GM21528 (cell line): ENCODE data around the gene MANBA.
A peak's percentile ranks its signal among the peaks of the same experiment; 100 is the strongest.

ENCODE experiments used
- ATAC-seq: cut with Tn5 transposase; IDR thresholded peaks from one replicate; pipeline ENCODE4 v1.9.1; 2021; ENCODE audit warnings: mild to moderate bottlenecking, moderate library complexity; ENCODE audit not compliant: unreplicated experiment, low FRiP score

Gene MANBA

DNA sequence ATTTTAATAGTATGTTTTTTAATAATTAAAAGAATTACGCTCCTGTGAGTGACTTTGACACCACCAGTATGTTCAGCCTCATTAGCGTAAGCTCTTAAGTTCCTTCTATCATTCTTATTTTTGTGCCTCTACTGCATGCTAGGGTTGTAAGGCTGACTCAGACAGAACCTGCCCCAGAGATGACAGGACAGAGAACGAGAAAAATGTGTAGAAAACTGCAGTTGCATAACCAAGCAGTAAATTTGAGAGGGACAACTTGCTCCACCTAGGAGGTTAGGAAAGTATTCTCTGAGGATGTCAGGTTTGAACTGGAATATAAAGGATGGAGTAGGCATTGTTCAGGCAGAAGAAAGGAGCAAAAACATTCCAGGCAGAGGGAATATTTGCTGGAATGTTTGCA is 160.9 kb downstream of the MANBA start:
- no peak for ATAC-seq

DNA sequence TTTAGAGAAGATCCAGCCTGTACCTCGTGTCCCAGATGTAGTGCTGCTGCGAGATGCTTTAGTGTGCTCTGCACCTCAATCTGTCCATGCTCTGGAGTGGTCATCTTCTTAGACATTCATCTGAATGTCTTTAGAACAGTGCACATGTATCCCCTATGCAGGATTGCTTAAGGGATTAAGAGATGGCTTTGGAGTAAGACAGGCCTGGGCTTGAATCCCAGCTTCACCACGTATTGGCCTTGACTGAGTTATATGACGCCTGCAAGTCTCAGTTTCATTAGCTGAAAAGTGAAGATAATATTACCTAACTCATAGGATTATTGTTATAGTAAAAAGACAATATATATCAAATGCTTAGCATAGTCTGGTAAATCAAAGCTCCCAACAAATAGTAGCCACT is 161.3 kb downstream of the MANBA start:
- ATAC-seq: peak; percentile 8

DNA sequence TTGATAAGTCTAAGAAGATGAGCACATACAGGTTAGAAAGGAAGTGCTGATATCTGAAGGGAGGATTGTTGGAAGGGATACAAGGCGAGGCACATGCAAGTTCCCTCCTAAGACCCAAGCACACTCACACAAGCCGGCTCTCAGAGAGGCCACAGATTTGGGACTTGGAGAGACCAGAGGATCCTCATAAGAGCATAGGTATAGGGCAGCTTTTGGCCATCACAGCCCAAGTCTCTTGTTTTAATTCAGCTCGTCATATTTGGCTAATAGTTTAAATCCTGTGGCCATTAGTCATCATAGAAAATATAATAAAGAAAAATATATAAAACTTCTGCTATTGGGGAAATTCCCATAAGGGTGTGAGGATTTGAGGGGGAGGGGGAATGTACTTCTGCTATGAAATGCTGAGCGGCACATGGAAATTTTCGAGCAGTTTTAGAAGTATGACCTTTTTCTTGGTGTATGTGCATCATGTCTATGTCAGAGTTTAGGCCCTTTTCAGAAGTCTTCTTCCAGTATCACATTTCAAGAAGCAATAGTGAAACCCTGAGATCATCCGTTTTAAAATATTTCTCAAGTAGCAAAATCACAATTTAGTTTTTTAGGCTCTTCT is 161.9 kb downstream of the MANBA start:
- ATAC-seq: peak; percentile 56

DNA sequence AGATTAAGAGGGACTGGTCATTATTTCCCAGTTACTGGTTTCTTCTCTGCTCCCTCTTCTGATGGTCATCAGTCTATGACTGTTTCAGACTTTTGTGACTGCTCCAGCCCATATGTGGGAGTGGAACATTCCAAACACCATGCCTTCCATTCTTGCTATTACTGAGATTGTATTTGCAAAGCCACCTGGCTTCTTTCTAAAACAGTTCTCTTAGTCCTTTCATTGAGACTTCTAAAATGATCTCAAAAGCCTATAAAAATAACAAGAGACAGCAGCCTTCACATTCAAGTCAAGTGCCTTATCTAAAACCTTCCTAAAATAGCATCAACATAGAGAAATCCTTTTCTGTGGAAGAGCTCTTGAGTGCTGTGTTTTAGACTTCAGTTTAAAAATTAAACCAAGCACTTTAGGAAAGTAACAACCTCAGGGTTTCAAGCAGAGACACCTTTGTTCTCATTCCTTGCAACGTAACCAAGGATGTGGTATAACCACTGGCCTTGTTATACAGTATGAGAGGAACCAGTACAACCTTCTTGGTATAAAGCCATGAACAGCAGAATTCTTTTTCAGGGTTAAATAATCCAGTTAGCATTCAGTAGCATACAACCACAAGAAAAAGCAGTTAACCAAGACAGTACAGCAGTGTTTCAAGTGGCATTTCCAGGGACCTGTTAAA is 162.5 kb downstream of the MANBA start:
- ATAC-seq: peak; percentile 70

DNA sequence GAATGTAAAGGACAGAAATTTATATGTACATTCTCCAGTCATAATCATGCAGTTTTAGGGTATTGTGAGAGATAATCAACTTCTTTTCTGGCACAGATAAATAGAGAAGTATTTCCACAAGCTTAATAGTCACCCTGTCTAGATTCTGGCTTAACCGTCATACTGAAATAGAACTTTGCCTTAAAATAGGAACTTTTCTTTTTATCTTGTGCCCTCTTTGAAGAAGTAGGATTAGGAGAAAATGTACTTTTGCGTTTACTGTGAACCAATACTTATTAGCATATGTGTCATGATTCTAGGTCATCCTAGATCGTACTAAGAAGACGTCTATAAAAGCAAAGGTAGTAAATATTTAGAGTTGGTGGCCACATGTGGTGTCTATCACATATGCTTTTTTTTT is 164.2 kb downstream of the MANBA start:
- no peak for ATAC-seq

DNA sequence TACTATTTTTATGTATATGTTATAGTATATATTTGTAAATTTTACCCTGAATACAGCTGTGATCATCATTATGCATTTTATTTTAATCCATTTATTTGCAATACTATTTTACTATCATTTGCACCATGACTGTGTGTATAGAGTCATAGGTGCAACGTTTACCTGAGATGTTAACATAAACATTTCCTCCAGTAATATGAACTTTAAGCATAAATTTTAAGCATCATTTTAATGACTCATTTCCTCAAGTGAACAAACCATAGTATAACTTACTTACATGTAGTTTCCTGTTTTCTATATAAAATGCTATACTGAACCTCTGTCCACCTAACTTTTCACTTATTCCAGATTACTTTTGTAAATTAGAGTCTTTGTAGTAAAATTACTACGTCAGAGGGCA is 166.8 kb downstream of the MANBA start:
- no peak for ATAC-seq

DNA sequence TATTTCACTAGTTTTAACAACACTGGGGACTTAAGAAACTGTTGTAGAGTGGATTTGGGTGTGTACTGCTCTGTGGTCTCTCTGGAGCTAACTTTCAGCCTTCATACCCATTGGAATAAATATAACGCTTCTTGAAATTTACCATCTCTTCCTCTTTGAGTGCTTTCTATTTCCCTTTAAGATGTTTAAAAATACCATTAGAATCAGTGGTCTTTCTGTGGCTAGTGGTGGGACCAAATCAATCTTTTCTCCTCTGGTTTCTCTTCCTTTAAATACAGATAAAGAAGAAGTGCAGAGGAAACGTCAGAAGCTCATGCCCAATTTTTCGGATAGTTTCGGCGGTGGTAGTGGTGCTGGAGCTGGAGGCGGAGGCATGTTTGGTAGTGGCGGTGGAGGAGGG is 167.6 kb downstream of the MANBA start:
- ATAC-seq: no peak

DNA sequence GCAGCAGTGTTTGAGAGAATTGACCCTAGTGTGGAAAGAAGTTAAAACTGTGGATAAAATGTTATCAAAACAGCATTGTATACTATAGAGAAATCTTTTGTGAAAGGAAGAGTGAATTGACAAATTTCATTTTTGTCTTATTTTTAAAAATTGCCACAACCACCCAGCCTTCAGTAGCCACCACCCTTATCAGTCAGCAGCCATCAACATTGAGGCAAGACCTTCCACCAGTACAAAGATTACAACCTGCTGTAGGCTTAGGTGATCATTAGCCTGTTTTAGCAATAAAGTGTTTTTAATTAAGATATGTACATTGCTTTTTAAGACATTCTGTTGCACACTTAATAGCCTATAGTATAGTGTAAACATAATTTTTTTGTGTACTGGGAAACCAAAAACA is 168.5 kb downstream of the MANBA start:
- no peak for ATAC-seq

DNA sequence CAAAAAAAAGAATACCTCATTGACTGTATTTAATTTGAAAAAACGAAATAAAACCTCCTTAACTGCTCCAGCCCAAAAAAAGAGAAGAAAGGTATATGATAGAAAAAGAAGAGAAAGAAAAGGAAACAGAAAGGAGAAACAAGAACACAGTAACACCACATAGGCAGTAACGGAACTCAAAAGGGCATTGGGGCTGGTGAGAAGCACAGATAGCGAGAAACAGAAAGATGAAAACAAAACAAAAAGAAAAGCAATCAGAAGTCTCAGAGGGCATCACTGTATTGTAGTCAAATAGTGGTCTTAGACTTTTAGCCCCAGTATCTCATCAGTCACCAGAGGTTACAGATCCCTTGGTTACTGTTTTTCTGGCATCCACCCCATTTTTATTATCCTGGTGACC is 171.0 kb downstream of the MANBA start:
- ATAC-seq: no peak

DNA sequence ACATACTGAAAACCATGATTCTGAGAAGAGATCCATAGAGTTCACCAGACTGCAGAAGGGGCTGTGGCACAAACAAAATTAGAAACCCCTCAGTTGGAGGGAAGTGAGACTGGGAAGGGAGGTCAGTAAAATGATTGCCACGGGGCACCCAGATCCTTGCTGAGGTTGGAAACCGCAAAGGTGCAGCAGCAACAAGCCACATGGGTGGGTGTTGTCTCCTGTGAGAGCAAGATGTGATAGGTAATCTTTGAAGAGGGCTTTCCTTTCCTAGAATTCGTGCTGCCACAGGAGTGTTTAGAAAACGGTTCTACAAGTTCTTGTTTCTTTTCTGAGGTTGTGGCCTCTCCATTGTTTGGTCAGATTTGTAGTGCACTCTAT is 174.1 kb downstream of the MANBA start:
- no peak for ATAC-seq

DNA sequence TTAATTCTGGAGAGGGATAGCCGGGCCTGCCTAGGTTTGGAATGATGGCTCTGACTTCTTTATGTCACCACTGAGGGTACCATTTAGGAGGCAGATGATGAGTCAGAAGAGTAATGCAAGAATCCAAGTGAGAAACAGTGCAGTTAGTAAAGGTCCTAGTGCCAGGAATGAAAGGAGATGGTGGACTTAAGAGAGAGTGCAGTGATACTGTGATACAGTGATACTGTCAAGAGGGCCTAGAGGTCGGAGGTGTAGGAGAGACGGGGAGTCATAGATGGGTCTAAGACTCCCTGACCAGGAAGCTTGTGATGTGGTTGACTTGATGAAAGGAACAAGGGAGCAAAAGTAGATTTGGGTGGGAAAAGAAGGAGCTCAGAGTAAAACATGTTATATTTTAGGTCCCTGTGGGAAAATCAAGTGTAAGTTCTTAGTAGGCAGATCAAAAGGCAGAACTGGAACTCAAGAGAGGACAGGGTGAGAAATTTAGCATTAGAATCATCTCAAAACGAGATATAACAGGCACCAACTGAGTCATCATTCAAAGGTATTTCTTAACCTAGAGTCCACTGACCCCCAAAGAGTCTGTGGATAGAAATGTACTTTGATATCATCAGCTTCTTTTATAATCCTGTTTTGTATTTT is 174.6 kb downstream of the MANBA start:
- ATAC-seq: no peak

DNA sequence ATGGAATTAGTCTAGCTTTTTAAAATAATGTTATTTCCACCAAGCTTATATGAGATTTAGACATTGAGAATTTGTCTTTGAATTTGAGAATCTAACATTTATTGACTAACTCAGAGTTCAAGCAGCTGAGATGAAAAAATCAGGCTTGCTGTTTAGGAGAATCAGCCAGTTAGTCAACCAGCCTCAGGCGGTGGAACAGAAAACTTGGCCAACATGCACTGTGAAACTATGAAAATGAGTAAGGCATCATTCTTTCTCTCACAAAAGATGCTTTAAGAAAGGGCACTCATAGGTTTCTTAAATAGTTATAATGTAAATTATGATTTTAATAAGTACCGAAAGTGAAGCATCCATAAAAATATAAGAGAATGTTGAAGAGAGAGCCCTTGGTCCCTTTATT is 175.4 kb downstream of the MANBA start:
- peak; percentile 44 for ATAC-seq

DNA sequence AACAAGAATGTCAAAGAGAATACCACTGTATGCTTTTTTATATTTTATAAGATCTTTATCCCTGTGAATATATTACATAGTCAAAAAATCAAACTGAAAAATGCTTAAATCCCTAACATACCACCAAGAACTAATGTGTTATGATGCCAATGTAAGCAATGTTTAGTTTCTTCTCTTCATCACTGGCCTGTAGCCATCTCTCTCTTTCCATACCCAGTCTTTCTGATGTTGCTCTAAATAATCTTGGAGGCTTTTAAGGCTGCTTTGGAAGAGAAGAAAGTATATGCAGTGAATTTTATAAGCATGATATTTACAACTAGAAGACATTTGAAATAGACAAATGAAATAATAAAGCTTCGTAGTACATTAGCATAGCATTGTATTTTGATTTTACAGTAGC is 176.7 kb downstream of the MANBA start:
- no peak for ATAC-seq
